A549 (cell line): ENCODE results near the gene KLRF1.

ENCODE experiments used
- BHLHE40 ChIP-seq: IDR thresholded peaks from 2 replicates; pipeline ENCODE4 v1.6.1; 2012; ENCODE audit warnings: low read depth, low read length, inconsistent platforms
- CHD2 ChIP-seq: fragments of 150-350 bp; IDR thresholded peaks from 2 replicates; pipeline ENCODE4 v1.6.1; 2014; ENCODE audit warnings: low read length; ENCODE audit not compliant: partially characterized antibody
- EP300 ChIP-seq, 2 experiments: fragments of >200 bp; sonication (Bioruptor Twin); formaldehyde crosslinking; IDR thresholded peaks; 2 replicates in 1 of 2; 3 replicates in 1 of 2; pipeline ENCODE4 v1.6.1; 2016 to 2017
- GATA3 ChIP-seq: IDR thresholded peaks from 2 replicates; pipeline ENCODE4 v1.6.1; 2012; ENCODE audit warnings: borderline replicate concordance
- JUNB ChIP-seq: fragments of >200 bp; sonication (Bioruptor Twin); formaldehyde crosslinking; IDR thresholded peaks from 2 replicates; pipeline ENCODE4 v1.6.1; 2016
- MAFK ChIP-seq: fragments of 450-650 bp; IDR thresholded peaks from 2 replicates; pipeline ENCODE4 v1.6.1; 2014; ENCODE audit not compliant: partially characterized antibody
- POLR2A ChIP-seq: IDR thresholded peaks from 2 replicates; pipeline ENCODE4 v1.6.1; 2012; ENCODE audit warnings: mild to moderate bottlenecking, low read length
- RNF2 ChIP-seq: fragments of 200-600 bp; sonication (generic); IDR thresholded peaks from 2 replicates; pipeline ENCODE4 v1.6.1; 2016; ENCODE audit warnings: low read depth, mild to moderate bottlenecking, antibody characterized with exemption, moderate library complexity, borderline replicate concordance
- TF ChIP-seq, protein P1 (sequence below): fragments of >200 bp; sonication (Bioruptor Twin); formaldehyde crosslinking; IDR thresholded peaks from 3 replicates; pipeline ENCODE4 v1.5.1; 2016
- TF ChIP-seq, protein P2 (sequence below): IDR thresholded peaks from 2 replicates; pipeline ENCODE4 v1.6.1; 2012
- TF ChIP-seq, protein P3 (sequence below): fragments of 200-600 bp; sonication (generic); IDR thresholded peaks from 2 replicates; pipeline ENCODE4 v1.6.1; 2016; ENCODE audit warnings: antibody characterized with exemption, mild to moderate bottlenecking, moderate library complexity
- TF ChIP-seq, protein P4 (sequence below): fragments of 250-450 bp; sonication (Bioruptor Pico); IDR thresholded peaks from 2 replicates; pipeline ENCODE4 v1.5.0; 2020; ENCODE audit warnings: low read depth, mild to moderate bottlenecking, moderate library complexity
- TF ChIP-seq, protein P5 (sequence below): fragments of 450-650 bp; IDR thresholded peaks from 2 replicates; pipeline ENCODE4 v1.6.1; 2014; ENCODE audit warnings: antibody characterized with exemption

DNA sequence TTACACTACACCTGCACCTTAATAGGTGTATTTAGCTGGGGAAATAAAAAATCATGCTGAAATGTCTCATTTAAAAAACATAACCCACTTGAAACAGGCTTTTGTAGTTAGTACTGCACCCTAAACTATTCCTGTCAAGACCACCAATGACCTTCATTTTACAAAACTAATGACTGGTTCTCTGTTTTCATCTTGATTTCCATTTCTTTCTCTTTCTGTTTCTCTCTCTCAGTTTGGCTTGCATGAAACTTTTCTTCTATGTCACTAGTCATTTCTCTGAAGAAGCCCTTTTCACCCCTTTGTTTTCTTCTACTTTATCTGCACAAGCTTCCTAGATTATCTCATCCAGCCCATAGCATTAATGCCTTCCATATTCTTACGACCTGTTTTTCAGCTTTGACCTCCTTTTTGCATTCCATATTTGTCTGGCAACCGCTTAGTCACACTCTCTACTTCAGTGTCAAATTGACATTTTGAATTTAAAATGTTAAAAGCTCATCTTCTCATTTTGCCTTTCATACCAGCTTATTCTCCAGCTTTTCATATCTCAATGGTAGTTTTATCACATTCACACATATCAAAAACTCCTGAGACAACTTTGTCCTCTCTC lies 32.7 kb upstream of the KLRF1 start:
- TF ChIP-seq RNF2 (no peak), CHD2 (no peak), MAFK (no peak), POLR2A (no peak), EP300 (IDR thresholded peaks at IDR 0.05) (no peak), JUNB (no peak), GATA3 (no peak), BHLHE40 (no peak)
- TF ChIP-seq, protein P1, sequence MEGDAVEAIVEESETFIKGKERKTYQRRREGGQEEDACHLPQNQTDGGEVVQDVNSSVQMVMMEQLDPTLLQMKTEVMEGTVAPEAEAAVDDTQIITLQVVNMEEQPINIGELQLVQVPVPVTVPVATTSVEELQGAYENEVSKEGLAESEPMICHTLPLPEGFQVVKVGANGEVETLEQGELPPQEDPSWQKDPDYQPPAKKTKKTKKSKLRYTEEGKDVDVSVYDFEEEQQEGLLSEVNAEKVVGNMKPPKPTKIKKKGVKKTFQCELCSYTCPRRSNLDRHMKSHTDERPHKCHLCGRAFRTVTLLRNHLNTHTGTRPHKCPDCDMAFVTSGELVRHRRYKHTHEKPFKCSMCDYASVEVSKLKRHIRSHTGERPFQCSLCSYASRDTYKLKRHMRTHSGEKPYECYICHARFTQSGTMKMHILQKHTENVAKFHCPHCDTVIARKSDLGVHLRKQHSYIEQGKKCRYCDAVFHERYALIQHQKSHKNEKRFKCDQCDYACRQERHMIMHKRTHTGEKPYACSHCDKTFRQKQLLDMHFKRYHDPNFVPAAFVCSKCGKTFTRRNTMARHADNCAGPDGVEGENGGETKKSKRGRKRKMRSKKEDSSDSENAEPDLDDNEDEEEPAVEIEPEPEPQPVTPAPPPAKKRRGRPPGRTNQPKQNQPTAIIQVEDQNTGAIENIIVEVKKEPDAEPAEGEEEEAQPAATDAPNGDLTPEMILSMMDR: no peak
- TF ChIP-seq, protein P2, sequence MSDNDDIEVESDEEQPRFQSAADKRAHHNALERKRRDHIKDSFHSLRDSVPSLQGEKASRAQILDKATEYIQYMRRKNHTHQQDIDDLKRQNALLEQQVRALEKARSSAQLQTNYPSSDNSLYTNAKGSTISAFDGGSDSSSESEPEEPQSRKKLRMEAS: no peak
- TF ChIP-seq, protein P3, sequence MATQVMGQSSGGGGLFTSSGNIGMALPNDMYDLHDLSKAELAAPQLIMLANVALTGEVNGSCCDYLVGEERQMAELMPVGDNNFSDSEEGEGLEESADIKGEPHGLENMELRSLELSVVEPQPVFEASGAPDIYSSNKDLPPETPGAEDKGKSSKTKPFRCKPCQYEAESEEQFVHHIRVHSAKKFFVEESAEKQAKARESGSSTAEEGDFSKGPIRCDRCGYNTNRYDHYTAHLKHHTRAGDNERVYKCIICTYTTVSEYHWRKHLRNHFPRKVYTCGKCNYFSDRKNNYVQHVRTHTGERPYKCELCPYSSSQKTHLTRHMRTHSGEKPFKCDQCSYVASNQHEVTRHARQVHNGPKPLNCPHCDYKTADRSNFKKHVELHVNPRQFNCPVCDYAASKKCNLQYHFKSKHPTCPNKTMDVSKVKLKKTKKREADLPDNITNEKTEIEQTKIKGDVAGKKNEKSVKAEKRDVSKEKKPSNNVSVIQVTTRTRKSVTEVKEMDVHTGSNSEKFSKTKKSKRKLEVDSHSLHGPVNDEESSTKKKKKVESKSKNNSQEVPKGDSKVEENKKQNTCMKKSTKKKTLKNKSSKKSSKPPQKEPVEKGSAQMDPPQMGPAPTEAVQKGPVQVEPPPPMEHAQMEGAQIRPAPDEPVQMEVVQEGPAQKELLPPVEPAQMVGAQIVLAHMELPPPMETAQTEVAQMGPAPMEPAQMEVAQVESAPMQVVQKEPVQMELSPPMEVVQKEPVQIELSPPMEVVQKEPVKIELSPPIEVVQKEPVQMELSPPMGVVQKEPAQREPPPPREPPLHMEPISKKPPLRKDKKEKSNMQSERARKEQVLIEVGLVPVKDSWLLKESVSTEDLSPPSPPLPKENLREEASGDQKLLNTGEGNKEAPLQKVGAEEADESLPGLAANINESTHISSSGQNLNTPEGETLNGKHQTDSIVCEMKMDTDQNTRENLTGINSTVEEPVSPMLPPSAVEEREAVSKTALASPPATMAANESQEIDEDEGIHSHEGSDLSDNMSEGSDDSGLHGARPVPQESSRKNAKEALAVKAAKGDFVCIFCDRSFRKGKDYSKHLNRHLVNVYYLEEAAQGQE: no peak
- TF ChIP-seq, protein P4, sequence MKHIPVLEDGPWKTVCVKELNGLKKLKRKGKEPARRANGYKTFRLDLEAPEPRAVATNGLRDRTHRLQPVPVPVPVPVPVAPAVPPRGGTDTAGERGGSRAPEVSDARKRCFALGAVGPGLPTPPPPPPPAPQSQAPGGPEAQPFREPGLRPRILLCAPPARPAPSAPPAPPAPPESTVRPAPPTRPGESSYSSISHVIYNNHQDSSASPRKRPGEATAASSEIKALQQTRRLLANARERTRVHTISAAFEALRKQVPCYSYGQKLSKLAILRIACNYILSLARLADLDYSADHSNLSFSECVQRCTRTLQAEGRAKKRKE (CRISPR knock-in tag): no peak
- TF ChIP-seq, protein P5, sequence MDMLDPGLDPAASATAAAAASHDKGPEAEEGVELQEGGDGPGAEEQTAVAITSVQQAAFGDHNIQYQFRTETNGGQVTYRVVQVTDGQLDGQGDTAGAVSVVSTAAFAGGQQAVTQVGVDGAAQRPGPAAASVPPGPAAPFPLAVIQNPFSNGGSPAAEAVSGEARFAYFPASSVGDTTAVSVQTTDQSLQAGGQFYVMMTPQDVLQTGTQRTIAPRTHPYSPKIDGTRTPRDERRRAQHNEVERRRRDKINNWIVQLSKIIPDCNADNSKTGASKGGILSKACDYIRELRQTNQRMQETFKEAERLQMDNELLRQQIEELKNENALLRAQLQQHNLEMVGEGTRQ: no peak
